HG02943 (cell line): ENCODE measurements around the gene DLX3.

Source experiments
- ATAC-seq: cut with Tn5 transposase; IDR thresholded peaks from one replicate; pipeline ENCODE4 v1.9.1; 2021; ENCODE audit warnings: mild to moderate bottlenecking, low read depth, moderate library complexity; ENCODE audit not compliant: unreplicated experiment

DLX3 gene

GRCh38 chr17:49977463-49978389, 17.3 kb downstream of the DLX3 start:
- ATAC-seq: no peak

DNA sequence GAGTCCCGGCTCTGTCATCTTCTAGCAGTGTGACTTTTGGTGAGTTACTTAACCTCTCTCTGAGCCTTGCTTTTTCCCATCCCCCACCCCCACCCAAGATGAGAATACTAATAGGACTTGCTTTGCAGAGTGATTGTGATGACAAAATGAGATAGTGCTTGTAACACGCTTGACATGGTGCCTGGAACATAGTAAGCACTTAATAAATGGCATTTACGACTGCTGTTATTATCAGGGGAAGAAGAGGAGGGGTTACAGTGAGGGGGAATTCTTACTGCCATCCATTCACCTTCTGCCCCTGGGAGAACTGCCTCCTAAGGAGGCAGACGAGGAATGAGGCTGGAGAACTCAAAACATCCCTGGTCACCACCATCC, 18.2 kb downstream of the DLX3 start:
- no peak for ATAC-seq

- no peak for ATAC-seq
Observed at GRCh38 chr17:49976163-49976827, 18.7 kb downstream of the DLX3 start.

DNA sequence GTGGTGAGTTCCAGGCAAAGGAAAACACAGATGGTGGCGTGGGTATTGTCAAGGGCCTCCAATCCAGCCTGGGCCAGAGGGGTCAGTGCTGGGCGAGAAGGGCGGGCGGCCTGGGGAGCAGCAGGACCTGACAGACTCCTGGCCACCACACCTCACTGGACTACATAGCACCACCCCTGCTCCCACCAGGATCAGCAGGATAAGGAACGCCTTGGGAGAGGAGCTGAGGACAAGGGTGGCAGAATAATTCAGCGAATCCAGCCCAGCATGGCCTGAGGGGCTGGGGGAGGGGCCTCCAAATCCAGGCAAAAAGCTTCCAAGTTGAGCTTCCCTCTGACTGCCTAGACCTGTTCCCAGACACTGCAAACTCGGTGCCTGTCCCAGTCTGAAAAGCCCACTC, 19.5 kb downstream of the DLX3 start:
- no peak for ATAC-seq

GRCh38 chr17:49973271-49973615, 21.8 kb downstream of the DLX3 start:
- ATAC-seq: no peak

DNA sequence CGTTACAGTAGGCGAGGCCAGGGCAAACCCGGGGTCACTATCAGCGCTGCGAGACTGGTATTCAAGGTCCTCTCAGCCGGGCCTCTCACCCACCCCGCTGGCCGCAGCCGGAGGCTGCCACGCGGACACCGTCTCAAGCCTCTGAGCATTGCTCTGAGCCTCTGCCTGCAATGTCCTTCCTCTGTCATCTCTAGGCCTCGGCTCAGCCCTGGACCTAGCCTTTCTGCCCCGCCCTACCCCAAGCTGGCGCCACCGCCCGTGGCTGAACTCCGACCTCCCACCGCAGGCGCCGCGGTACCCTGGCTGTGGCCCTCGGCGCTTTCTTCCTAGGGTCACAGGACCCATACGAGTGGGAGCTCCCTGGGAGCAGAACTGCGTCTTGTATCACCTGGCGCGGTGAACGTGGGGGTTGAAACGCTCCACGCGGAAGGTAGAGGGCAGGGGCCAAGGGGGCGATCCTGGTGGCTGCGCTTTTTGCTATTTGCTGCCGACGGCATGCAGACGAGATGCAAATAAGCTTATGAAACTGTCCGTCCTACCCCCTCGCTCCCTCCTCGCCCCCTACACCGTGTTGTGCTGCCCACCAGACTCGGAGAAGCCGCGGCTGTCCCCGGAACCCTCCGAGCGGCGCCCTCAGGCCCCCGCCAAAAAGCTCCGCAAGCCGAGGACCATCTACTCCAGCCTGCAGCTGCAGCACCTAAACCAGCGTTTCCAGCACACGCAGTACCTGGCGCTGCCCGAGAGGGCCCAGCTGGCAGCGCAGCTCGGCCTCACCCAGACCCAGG, 22.3 kb downstream of the DLX3 start:
- no peak for ATAC-seq

DNA sequence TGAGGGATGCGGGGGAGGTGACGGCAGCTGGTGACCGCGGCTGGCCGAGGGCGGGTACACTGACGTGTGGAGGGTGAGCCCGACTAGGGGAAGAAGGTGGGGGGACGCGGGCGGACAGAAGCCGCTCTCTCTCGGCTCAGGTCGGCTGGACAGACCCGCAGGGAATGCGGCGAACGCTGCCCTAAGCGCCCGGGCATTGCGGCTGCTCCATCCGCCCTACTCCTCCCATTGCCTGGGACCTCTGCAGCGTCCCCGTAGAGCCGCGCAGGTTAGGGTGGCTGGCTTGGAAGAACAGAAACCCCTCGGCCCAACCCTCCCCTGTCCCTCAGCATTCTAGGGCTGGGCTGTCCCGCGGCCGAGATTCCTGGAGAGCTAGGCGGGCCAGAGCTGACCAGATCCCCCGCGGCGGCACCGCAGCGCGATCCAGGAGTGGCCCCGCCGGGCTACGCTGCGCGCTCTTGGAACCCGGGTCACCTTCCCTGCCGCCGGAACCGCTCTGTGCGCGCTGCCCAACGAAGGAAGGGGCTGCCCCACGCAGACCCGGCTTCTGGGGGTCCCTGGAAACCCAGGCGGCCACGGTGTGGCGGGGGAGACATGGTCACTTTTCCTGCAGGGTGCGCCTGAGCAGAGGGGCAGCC, 23.1 kb downstream of the DLX3 start:
- no peak for ATAC-seq

DNA sequence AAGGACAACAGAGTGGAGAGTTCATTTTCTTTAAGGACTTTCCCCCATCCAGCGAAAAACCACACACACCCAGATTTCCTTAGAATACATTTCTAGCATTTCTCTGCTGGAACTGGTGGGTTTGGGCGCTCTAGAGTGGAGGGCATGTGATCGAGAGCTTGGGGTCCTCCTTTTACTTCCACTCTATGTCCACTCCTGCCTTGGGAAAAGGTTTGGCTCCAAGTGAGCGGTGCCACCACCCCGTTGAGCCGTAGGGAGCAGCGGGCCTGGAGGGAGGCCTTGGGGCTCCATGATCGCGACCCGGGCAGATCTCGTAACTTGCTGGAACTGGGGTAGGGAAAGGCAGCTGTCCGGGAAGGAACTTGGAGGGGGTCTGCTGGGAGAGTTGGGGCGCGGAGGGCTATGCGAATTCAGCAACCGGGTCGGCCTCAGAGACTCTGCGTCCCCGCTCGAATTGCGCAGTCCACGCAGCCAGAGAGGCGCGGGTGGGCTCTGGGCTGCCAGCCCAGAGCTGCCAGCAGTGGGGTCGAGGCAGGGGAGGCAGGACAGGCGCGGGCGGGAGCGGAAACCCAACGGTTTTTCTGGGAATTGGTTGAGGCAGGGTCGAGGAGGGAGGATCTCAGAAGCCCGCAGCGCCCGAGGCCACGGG, 23.7 kb downstream of the DLX3 start:
- ATAC-seq: no peak

GRCh38 chr17:49970498-49970897, 24.5 kb downstream of the DLX3 start:
- no peak for ATAC-seq

DNA sequence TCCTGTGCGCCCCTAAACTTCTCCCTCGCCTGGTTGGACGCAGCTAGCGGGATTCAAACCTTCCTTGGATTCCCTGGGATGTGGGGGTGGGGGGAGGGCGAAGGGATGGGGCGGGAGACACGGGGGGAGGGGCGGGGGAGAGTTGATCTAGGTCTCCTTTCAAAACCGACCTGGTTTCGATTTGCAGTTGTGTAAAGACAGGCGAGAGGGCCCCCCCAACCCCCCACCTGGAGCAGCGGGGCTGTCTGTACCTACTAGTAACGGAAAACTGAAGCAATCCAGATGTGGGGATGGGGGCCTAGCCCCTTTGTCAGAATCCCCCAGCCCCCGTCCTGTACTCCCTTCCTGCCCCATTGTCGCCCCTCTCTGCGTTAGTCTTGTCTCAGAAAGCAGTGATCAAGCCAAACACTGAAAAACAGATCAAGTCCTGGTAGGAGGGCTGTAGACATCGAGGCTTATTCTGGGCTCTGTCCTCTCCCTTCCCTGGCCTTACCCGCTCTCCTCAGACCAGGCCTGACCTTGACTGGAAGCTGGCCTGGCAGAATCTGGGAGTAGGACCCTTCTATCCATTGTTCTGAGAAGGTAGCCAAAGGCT, 25.1 kb downstream of the DLX3 start:
- no peak for ATAC-seq

GRCh38 chr17:49969134-49969759, 25.8 kb downstream of the DLX3 start, which contains the start of gene DLX4:
TSS of gene DLX4 (plus strand) at chr17:49969190. CDS start at chr17:49969469, 279 bp downstream.
- ATAC-seq: no peak

- no peak for ATAC-seq
Observed at GRCh38 chr17:49968405-49969133, 26.5 kb downstream of the DLX3 start.

DNA sequence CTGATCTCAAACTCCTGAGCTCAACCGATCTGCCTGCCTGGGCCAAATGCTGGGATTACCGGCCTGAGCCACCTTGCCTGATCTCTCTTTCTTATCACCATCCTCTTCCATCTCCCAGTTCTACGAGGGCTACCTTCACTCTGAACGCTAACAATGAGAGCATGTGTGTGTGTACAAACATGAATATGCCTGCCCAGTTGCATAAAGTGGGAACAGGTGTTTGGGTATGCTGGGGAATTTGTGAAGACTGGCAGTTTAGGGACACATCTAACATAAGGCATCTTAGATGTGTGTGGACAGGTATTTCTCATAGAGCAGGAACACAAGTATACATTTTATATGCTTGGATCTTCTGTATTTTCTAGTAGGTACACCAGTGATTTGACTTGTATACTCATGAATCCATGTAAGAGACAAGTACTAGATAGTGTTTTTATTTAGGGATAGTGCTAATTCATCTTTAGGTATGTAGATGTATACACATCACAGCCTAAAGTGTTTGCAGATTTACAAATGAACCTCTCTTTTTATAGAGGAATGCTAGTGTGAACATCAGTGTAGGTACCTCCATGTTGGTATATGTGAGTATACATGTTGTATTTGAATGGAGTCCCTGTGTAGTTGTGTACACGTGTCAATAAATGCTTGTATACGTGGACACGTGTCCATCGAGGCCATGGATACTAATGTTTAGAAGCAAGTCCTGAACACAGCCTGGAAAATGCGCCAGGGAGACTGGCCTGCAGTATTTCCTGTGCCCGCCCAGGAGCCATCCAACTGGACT, 27.2 kb downstream of the DLX3 start:
- ATAC-seq: no peak

GRCh38 chr17:49967205-49967604, 27.8 kb downstream of the DLX3 start:
- no peak for ATAC-seq

DNA sequence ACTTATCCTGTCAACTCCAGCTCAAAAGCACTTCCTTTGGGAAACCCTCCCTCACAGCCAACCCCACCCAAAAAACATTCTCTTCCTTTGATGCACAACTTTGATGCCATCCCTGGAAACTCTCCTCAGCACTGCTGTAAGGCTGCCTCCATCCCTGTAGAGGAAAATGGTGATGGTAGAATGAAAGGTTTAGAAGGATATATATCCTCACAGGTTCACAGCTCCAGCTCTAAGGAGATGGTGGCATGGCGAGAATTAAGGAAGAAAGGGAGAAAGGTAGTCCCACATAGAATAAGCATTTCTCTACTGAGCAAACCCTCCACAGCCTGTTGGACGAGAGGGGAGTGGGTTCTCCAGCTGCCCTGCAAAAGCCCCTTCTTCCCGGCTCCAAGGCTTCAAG, 28.3 kb downstream of the DLX3 start:
- no peak for ATAC-seq

DNA sequence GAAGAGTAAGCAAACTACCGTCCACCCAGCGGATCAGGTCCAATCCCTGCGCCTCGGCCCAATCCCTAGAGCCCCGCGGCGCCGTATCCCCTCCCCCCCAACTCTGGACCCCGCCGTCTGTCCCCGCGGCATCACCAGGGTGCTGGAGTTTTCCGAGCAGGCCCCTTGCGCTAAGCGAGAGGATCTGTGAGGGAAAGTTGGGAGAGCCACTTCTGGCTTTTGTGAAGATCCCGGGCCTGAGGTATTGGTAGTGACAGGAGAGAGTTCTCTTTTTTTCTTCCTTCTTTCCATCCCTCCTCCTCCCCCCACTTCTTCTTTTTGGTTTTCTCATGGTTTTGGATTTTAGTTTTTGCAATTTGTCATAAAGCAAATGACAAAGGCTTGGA, 29.5 kb downstream of the DLX3 start:
- ATAC-seq: no peak

GRCh38 chr17:49964769-49965523, 30.1 kb downstream of the DLX3 start:
- no peak for ATAC-seq
